Liver (tissue), 9 donors: Measurements from ENCODE around the gene PON3. TPM values are rescaled to one million over a fixed set of nuclear protein-coding genes. Genes with fewer than 3 reads are reported as not detected.

ENCODE experiments used
- DNase-seq: peaks from one replicate; pipeline ENCODE4 v3.0.0-alpha.2; 2017; ENCODE audit warnings: low spot score
- H3K27ac ChIP-seq, 2 donors: one replicate each; pipeline ENCODE4 v1.7.0; 2013; ENCODE audit warnings: inconsistent platforms in 2 of 2, low read length in 2 of 2, control low read depth in 1 of 2, low read depth in 1 of 2, mild to moderate bottlenecking in 1 of 2
- H3K27me3 ChIP-seq, 4 donors: one replicate each; pipeline versions ENCODE4 v1.6.1 to v1.7.0; 2013; ENCODE audit warnings: low read length in 3 of 4, inconsistent platforms in 1 of 4, mild to moderate bottlenecking in 1 of 4, moderate library complexity in 1 of 4; ENCODE audit not compliant: control insufficient read depth in 4 of 4, insufficient read depth in 4 of 4
- H3K36me3 ChIP-seq, 4 donors: one replicate each; pipeline versions ENCODE4 v1.6.1 to v1.7.0; 2013; ENCODE audit warnings: low read length in 3 of 4, mild to moderate bottlenecking in 3 of 4, low read depth in 1 of 4, moderate library complexity in 1 of 4; ENCODE audit not compliant: control insufficient read depth in 4 of 4, insufficient read depth in 3 of 4
- H3K4me1 ChIP-seq, 4 donors: one replicate each; pipeline versions ENCODE4 v1.6.1 to v1.7.0; 2013; ENCODE audit warnings: low read length in 3 of 4, mild to moderate bottlenecking in 3 of 4, moderate library complexity in 1 of 4; ENCODE audit not compliant: control insufficient read depth in 4 of 4, insufficient read depth in 4 of 4
- H3K4me3 ChIP-seq, 3 donors: one replicate each; pipeline versions ENCODE4 v1.6.1 to v1.7.0; 2013; ENCODE audit warnings: low read length in 3 of 3, control low read depth in 1 of 3, low read depth in 1 of 3, mild to moderate bottlenecking in 1 of 3
- H3K9ac ChIP-seq, 2 donors: one replicate each; pipeline ENCODE4 v1.7.0; 2013; ENCODE audit warnings: low read length in 2 of 2, mild to moderate bottlenecking in 2 of 2, moderate library complexity in 2 of 2, control low read depth in 1 of 2, low read depth in 1 of 2
- H3K9me3 ChIP-seq, 4 donors: one replicate each; pipeline versions ENCODE4 v1.6.1 to v1.7.0; 2013; ENCODE audit warnings: low read length in 3 of 4; ENCODE audit not compliant: control insufficient read depth in 4 of 4
- ATF3 ChIP-seq: IDR thresholded peaks from 2 replicates; pipeline ENCODE4 v1.6.1; 2016; ENCODE audit warnings: antibody characterized with exemption
- EGR1 ChIP-seq, 2 donors: IDR thresholded peaks; 2 replicates each; pipeline ENCODE4 v1.6.1; 2016 to 2018; ENCODE audit warnings: antibody characterized with exemption in 2 of 2, low read depth in 2 of 2
- FOXA1 ChIP-seq: IDR thresholded peaks from 2 replicates; pipeline ENCODE4 v1.6.1; 2016; ENCODE audit warnings: antibody characterized with exemption
- FOXA2 ChIP-seq: IDR thresholded peaks from 2 replicates; pipeline ENCODE4 v1.6.1; 2016; ENCODE audit warnings: antibody characterized with exemption
- GABPA ChIP-seq, 2 donors: IDR thresholded peaks in 1 of 2; conservative IDR thresholded peaks in 1 of 2; 2 replicates each; pipeline ENCODE4 v1.6.1; 2016; ENCODE audit warnings: antibody characterized with exemption in 2 of 2, mild to moderate bottlenecking in 1 of 2, moderate library complexity in 1 of 2
- HNF4A ChIP-seq, 2 donors: conservative IDR thresholded peaks; 2 replicates each; pipeline ENCODE4 v1.6.1; 2016; ENCODE audit warnings: antibody characterized with exemption in 2 of 2, mild to moderate bottlenecking in 2 of 2
- HNF4G ChIP-seq: IDR thresholded peaks from 2 replicates; pipeline ENCODE4 v1.6.1; 2016; ENCODE audit warnings: antibody characterized with exemption
- JUND ChIP-seq, 2 donors: IDR thresholded peaks; 2 replicates each; pipeline ENCODE4 v1.6.1; 2016; ENCODE audit warnings: antibody characterized with exemption in 2 of 2
- NR2F2 ChIP-seq: IDR thresholded peaks from 2 replicates; pipeline ENCODE4 v1.6.1; 2016; ENCODE audit warnings: antibody characterized with exemption
- RAD21 ChIP-seq, 2 donors: IDR thresholded peaks; 2 replicates each; pipeline ENCODE4 v1.6.1; 2016; ENCODE audit warnings: antibody characterized with exemption in 2 of 2, mild to moderate bottlenecking in 2 of 2
- REST ChIP-seq: IDR thresholded peaks from 2 replicates; pipeline ENCODE4 v1.6.1; 2016; ENCODE audit warnings: antibody characterized with exemption, mild to moderate bottlenecking
- SP1 ChIP-seq: IDR thresholded peaks from 2 replicates; pipeline ENCODE4 v1.6.1; 2018; ENCODE audit warnings: antibody characterized with exemption, mild to moderate bottlenecking
- YY1 ChIP-seq: IDR thresholded peaks from 2 replicates; pipeline ENCODE4 v1.6.1; 2016; ENCODE audit warnings: antibody characterized with exemption, mild to moderate bottlenecking
- ZBTB33 ChIP-seq: IDR thresholded peaks from 2 replicates; pipeline ENCODE4 v1.6.1; 2016; ENCODE audit warnings: antibody characterized with exemption
- WGBS: extraction: QIAGEN DNeasy Blood & Tissue Kit; methylation state at CpG from one replicate; pipeline ENCODE4 v1.1.7; 2013; 5-methylcytosine and 5-hydroxymethylcytosine counted together
- polyA plus RNA-seq, 2 donors: library from polyadenylated mRNA; stranded (reverse) in 1 of 2; unstranded in 1 of 2; fragments of 200-250 nt in 1 of 2; fragments of >200 nt in 1 of 2; fragmentation: Nextera tagmentation in 1 of 2; extraction: Ambion mirVana in 1 of 2; gene quantifications; one replicate each; pipeline versions ENCODE4 v1.2.1 to v1.2.3, GENCODE V29; 2013 to 2015
- total RNA-seq, 2 donors: library from RNA; depleted of rRNA; stranded (reverse); fragments of >200 nt; gene quantifications; one replicate each; pipeline ENCODE4 v1.2.3, GENCODE V29; 2014
- TF ChIP-seq, protein P1 (sequence below): fragments of 150-350 bp; IDR thresholded peaks from 2 replicates; pipeline ENCODE4 v1.5.1; 2017; ENCODE audit warnings: improper control_type of control experiment, low read depth, low read length; ENCODE audit not compliant: missing input control
- TF ChIP-seq, protein P2 (sequence below): IDR thresholded peaks from 2 replicates; pipeline ENCODE4 v1.6.1; 2016; ENCODE audit warnings: antibody characterized with exemption
- donor health status: healthy.
- donor health status: healthy.
- donor health status: healthy.
- donor health status: healthy.
- donor health status: healthy.

The PON3 gene
- total and polyA plus RNA-seq, 4 donors: 60.0 to 476 (median 247) TPM

- Histone ChIP-seq H3K9me3 (no peaks in the 10 kb centered on the region), H3K4me3 (no peak overlapping the region), H3K36me3 (no peaks in the 10 kb centered on the region), H3K27me3 (no peaks in the 10 kb centered on the region), H3K9ac (no peak overlapping the region), H3K4me1 (peaks cover 6 to 30% (median 20%) of the 10 kb centered on the region in 4 donors), H3K27ac (no peak overlapping the region)
- TF ChIP-seq ZBTB33 (no peak), FOXA1 (no peak), GABPA (IDR thresholded peaks at IDR 0.05 in 1 of 2, conservative IDR thresholded peaks at IDR 0.05 in 1 of 2) (no peak), ATF3 (no peak), HNF4A (conservative IDR thresholded peaks at IDR 0.05) (no peak), SP1 (no peak), RAD21 (IDR thresholded peaks at IDR 0.05) (no peak), REST (no peak), HNF4G (no peak)
- no peak for DNase-seq
- 66% methylated on average over 1 of the region's 1 CpG for WGBS
These were observed 28.5 kb upstream of the PON3 start for GRCh38 chr7:95424716-95425115.

DNA sequence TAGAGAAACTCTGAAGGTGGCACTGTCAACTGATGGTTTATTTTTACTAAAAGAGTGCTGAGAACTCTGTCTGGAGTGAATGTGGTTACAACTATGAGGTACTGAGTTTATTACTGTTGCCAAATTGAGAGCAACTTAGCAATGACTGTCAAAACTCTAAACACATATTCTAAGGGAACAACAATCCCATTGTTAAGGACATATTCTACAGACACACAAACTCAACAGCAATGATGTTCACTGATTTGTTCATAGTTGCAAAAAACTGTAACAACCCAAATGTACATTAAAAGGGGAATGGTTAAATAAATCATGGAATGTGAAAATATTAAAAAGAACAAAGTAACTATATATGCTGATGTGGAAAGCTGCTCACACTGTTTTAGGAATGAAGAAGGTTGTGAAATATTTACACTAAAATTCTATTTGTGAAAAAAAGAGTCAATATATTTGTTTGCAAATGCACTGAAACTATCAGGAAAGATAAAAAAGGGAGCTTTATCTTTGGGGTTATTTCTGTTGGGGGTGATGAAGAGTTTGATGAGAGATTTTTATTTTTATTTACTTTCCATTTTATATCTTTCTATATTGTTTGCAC, 25.8 kb upstream of the PON3 start:
- DNase-seq: no peak
- Histone ChIP-seq H3K27ac (peak overlapping the region in 1 of 2 donors; percentile 14), H3K4me3 (no peak overlapping the region), H3K27me3 (no peaks in the 10 kb centered on the region), H3K36me3 (no peaks in the 10 kb centered on the region), H3K9me3 (no peaks in the 10 kb centered on the region), H3K4me1 (peaks cover 11 to 30% (median 16%) of the 10 kb centered on the region in 4 donors), H3K9ac (no peak overlapping the region)
- TF ChIP-seq HNF4A (conservative IDR thresholded peaks at IDR 0.05) (no peak), YY1 (no peak), ATF3 (no peak), JUND (IDR thresholded peaks at IDR 0.05) (no peak), RAD21 (IDR thresholded peaks at IDR 0.05) (no peak), EGR1 (IDR thresholded peaks at IDR 0.05; ENCODE audit: low read depth in 2 of 2) (no peak), SP1 (no peak), FOXA1 (no peak), NR2F2 (no peak), FOXA2 (no peak), REST (no peak)
- TF ChIP-seq, protein P1, sequence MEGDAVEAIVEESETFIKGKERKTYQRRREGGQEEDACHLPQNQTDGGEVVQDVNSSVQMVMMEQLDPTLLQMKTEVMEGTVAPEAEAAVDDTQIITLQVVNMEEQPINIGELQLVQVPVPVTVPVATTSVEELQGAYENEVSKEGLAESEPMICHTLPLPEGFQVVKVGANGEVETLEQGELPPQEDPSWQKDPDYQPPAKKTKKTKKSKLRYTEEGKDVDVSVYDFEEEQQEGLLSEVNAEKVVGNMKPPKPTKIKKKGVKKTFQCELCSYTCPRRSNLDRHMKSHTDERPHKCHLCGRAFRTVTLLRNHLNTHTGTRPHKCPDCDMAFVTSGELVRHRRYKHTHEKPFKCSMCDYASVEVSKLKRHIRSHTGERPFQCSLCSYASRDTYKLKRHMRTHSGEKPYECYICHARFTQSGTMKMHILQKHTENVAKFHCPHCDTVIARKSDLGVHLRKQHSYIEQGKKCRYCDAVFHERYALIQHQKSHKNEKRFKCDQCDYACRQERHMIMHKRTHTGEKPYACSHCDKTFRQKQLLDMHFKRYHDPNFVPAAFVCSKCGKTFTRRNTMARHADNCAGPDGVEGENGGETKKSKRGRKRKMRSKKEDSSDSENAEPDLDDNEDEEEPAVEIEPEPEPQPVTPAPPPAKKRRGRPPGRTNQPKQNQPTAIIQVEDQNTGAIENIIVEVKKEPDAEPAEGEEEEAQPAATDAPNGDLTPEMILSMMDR: no peak
- TF ChIP-seq, protein P2, sequence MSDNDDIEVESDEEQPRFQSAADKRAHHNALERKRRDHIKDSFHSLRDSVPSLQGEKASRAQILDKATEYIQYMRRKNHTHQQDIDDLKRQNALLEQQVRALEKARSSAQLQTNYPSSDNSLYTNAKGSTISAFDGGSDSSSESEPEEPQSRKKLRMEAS: no peak
